ENCODE measurements around the gene WSCD2. TPM values are rescaled to one million over a fixed set of nuclear protein-coding genes. Genes with fewer than 3 reads are reported as not detected.
A peak's percentile ranks its signal among the peaks of the same experiment; 100 is the strongest.

WSCD2 gene
- total and polyA plus RNA-seq, 2 donors (not counting 3 experiments of a cell fraction or from before 2014, with no cell fraction given): not detected

- FAIRE-seq (no peak), DNase-seq (ENCODE audit: low read depth, low spot score) (peak; percentile 13)
- H3K36me3 ChIP-seq (ENCODE audit: control insufficient read depth in 2 of 2, extremely low read depth in 1 of 2, insufficient read depth in 2 of 2, low read length in 2 of 2): no peaks in the 10 kb centered on the region
- POLR2A ChIA-PET: no interaction called here
- no peaks in the 10 kb centered on the region for H3K9me1 ChIP-seq (replicated peaks; ENCODE audit: control insufficient read depth, extremely low read depth, insufficient read depth, low read length)
- dilution Hi-C loops (cut with MboI; ENCODE audit: extremely low pct_ligation_motif_present, low sequenced_read_pairs): no loop called here
- CTCF ChIA-PET: interaction anchor here (1.0 to 1.6 kb wide), 3 partner anchors 31 to 371 kb away, joined by 3 to 4 read pairs (median 3); no protein-coding TSS in a partner anchor
- TF ChIP-seq GATA2 (IDR thresholded peaks at IDR 0.05; ENCODE audit: insufficient read depth, insufficient read length, low read depth, low read length): no peak
- no peak for TF ChIP-seq JUN (IDR thresholded peaks at IDR 0.05; ENCODE audit: borderline replicate concordance, insufficient read depth, insufficient read length, low read depth)
- no peak for TF ChIP-seq CTCF (IDR thresholded peaks at IDR 0.05; ENCODE audit: extremely low read depth in 1 of 2, insufficient read depth in 1 of 2, low read depth in 1 of 2, low read length in 2 of 2)
- TF ChIP-seq POLR2A (IDR thresholded peaks at IDR 0.05; ENCODE audit: low read depth, low read length): no peak
- TF ChIP-seq MAX (IDR thresholded peaks at IDR 0.05; ENCODE audit: insufficient read depth, insufficient read length): no peak
- no peak for TF ChIP-seq EZH2 (IDR thresholded peaks at IDR 0.05; ENCODE audit: borderline replicate concordance, low read depth, low read length, severe bottlenecking)
- TF ChIP-seq POLR2AphosphoS5 (IDR thresholded peaks at IDR 0.05; ENCODE audit: insufficient read depth, low read depth, low read length): no peak
- TF ChIP-seq MYC (IDR thresholded peaks at IDR 0.05; ENCODE audit: low read depth, low read length): no peak
- no peak for TF ChIP-seq FOS (IDR thresholded peaks at IDR 0.05; ENCODE audit: borderline replicate concordance, insufficient read depth, low read length)
- no peaks in the 10 kb centered on the region for H3K4me1 ChIP-seq (ENCODE audit: control insufficient read depth, extremely low read depth, insufficient read depth, low read length)
- H3K27ac ChIP-seq (ENCODE audit: insufficient read depth, low read depth, low read length): no peak overlapping the region
- no peaks in the 10 kb centered on the region for H3K79me2 ChIP-seq (ENCODE audit: control insufficient read depth, insufficient read depth, low read length)
- no peak overlapping the region for H2AFZ ChIP-seq (ENCODE audit: low read depth, low read length)
- no TSS peak for BruUV-seq (replicated peaks)
- H3K4me3 ChIP-seq (replicated peaks in 1 of 3; ENCODE audit: insufficient read depth in 1 of 3, low read depth in 1 of 3, low read length in 3 of 3): no peak overlapping the region
- H3K27me3 ChIP-seq (ENCODE audit: control insufficient read depth in 2 of 2, insufficient read depth in 2 of 2, low read length in 2 of 2): peaks cover 0 to 5% of the 10 kb centered on the region in 2 experiments
- no peaks in the 10 kb centered on the region for H4K20me1 ChIP-seq (replicated peaks; ENCODE audit: control insufficient read depth, extremely low read depth, insufficient read depth, low read length)
- no peak overlapping the region for H3K4me2 ChIP-seq (ENCODE audit: insufficient read depth, low read length)
- no peak overlapping the region for H3K9ac ChIP-seq (replicated peaks; ENCODE audit: extremely low read depth, insufficient read depth, low read length)
- intact Hi-C loops (cut with micrococcal nuclease): no loop called here
- no peaks in the 10 kb centered on the region for H3K9me3 ChIP-seq (replicated peaks; ENCODE audit: control insufficient read depth, insufficient read depth, low read length)
These were observed 160.5 kb downstream of the WSCD2 start for GRCh38 chr12:108289350-108290161.
